Measurements from ENCODE around the gene MIPEP.

The MIPEP gene

DNA sequence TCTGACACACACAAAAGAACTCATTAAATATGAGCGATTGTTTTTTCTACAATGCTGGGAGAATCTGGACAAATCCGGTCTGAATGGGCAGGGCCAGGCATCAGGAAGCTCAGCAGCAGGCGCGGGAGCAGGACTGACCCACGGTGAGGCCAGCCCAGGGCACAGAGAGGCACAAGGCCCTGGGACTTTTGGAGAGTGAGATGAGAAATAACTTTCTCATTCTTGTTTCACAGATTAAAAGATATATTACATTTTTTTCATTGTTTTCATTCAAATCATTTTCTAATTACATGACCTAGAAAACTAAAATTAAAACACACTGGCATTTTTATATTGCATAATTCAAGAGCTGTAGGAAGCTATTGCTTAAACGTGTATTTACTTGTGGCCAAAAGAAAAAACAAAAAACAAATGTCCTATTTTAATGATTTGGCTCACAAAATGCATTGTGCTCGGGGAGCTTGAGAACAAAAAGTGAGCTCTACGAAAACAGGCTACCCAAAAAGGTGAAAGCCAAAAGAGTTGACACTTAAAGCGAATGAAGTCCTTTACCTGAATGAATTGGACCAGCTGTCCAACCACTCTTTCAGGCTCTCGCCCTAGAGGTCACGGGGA lies 185.8 kb downstream of the MIPEP start:
- no peak for DNase-seq

DNA sequence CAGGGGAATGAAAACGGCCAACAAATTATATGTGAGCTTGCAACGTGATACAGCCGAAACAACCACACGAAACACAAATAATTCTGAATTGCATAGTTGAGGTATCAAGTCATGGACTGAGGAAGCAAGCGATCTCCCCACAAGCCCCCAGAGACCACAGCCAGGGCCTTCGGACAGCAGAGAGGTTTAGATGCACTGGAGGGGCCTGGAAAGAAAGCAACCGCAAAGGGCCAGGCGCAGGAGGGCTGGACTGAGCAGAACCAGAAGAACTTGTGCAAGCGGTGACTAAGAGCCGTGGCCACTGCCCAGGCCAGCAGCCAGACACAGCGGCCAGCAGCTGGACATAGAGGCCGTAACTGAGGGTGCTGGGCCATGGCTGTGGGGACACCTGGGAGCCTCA lies 187.6 kb downstream of the MIPEP start:
- DNase-seq = no peak

DNA sequence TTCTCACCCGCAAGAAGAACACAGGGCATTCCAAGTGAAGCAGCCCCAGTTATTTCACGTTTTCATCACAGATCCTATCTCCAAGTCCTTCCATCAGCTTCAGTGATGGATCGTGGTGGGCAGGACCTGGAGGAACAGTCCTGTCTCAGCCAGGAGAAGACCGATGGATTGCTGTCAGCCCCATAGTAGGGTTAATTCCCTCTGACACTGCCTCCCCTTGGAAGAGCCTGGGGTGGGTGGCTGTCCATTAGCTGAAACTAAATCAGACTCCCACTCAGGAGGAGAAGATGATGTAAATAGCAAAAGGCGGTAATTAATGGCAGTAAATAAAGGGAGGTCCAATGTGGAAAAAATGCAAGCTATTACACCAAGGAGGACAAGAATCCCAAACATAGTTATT lies 188.0 kb downstream of the MIPEP start:
- DNase-seq = no peak

DNA sequence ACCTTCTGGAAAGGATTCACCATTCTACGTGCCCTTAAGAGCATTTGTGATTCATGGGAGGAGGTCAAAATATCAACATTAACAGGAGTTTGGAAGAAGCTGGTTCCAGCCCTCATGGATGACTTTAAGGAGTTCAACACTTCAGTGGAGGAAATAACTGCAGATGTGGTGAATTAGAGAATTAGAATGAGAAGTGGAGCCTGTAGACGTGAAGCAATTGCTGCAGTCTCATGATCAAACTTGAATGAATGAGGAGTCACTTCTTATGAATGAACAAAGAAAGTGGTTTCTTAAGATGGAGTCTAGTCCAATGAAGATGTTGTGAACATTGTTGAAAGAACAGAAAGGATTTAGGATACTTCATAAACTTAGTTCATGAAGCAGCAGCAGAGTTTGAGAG lies 189.9 kb downstream of the MIPEP start:
- DNase-seq = no peak

DNA sequence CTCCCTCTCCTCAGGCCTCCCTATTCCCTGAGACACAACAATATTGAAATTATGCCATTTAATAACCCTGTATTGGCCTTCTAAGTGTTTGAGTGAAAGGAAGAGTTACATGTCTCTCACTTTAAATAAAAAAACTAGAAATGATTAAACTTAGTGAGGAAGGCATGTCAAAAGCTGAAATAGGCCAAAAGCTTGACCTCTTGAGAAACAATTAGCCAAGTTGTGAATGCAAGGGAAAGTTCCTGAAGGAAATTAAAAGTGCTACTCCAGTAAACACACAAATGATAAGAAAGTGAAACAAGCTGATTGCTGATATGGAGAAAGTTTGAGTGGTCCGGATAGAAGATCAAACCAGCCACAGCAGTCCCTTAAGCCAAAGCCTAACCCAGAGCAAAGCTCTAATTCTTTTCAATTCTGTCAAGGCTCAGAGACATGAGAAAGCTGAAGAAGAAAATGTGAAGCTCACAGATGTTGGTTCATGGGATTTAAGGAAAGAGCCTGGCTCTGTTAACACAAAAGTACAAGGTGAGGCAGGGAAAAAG lies 191.4 kb downstream of the MIPEP start:
- DNase-seq = no peak

DNA sequence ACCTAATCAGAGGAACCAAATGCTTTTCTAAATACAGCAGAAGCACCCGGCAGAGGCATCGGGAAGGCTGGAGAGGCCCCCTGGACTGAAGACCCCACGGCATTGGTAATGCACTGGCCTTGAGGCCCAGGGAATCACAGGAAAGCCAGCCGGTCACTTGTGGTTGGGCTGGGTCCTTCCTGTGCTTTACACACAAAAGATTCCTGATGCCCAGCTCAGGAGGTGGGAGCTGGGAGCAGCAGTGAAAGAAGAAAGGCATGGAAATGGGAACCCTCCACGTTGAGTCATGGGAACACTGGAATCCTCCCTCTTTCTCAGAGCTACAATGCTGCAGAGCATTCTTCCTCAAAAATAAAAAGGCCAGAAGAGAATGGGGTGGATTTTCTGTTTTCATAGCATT lies 192.6 kb downstream of the MIPEP start:
- DNase-seq = no peak

DNA sequence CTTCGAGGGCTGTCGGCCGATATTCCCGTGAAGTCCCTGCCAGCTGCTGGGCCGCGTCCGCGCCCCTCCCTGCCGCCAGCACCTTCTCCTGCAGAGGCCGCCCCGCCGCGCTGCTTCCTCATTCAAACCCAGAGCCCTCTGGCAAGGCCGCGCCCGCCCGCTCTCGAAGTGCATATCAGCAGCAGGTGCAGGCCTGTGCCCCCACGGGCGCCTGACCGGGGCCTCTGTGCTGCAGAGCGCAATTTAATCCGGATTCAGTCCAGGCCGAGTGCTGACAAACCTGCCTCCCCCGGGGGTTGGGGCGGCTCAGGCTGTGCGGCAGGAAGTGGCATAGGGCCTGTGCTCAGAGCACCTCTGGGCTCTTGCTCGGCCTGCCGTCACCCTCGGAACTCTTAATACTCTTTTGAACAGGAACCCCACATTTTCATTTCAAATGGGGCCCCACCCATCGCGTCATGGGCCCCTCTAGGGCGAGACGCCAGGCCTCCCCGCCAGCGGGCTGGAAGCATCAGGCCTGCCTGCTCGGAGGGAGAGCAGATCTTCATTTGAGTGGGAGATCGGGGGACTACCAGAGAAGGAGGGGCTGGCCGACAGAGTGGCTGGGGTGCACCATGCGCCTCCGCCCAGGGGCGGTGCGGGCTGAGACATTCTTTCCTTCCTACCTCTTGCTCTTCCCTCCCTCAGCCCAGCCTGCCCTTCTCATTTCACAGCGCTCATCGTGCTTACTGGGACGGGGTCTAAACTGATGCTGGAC lies 193.3 kb downstream of the MIPEP start:
- peak; percentile 34 to 48 for DNase-seq

DNA sequence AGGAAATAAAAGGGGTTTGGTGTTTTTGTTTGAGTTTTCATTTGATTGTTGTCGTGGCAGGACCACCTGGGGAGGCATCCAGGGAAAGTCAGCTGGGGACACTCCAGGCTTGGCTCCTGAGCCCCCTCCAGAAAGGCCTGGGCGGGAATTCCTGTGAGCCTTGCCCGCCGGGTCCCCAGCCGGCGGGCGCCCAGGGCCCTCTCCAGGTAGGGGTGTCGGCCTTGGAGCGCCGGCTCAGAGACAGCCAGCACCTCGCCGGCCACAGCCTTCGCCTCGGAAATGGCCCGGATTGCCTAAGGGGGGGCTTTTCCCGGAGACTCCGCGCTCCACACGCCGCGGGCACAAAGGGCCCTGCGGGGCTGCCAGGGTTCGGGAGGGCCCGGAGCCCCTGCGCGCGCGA lies 194.0 kb downstream of the MIPEP start:
- no peak for DNase-seq

DNA sequence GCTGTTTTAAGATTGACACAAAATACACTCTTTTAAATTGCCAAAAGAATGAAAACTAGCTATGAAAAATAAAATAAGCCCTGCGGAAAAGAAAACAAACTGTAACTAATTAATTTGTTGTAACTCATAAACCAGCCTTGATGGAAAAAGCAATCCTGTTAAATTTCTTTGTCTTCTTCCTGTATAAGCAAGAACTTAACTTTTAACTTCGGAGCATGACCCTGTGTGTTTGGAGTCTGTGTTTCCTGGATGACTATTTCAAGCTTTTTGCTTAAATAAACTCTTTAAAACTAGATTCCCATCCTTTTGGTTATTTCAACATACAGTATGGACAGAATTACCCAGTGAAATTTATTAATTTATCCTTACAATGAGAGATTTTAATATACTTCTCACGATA lies 196.4 kb downstream of the MIPEP start:
- no peak for DNase-seq

DNA sequence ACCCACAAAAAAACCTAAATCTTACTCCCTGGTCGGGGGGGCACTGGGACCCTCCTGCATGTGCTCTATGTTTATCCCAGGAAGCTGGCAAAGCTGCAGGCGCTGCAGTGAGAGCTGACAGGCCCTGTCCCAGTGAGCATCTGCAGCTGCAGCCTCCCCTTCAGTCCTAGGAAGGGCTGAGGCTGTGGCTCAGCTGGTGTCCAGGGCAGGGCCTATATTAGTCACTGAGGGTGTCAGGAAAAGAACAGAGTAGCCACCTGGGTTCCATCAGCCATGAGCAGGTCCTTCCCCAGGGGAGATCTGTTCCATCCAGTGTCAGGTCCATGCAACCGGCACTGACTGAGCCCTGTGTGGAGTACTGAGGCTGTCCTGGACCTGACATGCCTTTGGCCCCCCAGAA lies 198.5 kb downstream of the MIPEP start:
- DNase-seq = no peak

DNA sequence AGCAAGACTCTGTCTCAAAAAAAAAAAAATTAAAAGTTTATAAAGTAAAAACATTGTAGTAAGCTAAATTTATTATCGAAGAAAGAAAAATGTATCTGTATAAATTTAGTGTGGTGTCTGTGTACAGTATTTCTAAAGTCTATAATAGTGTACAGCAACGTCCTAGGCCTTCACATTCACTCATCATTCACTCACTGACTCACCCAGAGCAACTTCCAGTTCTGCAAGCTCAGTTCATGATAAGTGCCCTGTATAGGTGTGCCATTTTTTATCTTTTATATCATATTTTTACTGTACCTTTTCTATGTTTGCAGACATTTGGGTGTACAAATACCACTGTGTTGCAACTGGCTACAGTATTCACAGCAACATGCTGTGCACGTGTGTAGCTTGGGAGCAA lies 200.9 kb downstream of the MIPEP start:
- DNase-seq = no peak

DNA sequence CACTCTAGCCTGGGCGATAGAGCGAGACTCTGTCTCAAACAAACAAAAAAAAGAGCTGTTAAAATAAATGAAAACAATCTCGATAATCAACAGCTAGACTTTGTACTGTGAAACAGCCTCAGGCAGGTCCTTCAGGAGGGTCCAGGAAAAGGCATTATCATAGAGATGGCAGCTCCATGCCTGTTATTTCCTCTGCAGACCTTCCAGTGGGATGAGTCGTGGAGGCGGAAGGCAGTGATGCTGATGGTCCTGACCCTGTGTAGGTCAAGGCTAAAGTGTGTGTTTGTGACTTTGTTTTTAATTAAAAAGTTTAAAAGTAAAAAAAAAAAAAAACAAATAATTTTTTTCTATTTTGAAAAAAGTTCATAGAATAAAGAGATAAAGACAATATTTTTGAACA lies 201.6 kb downstream of the MIPEP start:
- no peak for DNase-seq

DNA sequence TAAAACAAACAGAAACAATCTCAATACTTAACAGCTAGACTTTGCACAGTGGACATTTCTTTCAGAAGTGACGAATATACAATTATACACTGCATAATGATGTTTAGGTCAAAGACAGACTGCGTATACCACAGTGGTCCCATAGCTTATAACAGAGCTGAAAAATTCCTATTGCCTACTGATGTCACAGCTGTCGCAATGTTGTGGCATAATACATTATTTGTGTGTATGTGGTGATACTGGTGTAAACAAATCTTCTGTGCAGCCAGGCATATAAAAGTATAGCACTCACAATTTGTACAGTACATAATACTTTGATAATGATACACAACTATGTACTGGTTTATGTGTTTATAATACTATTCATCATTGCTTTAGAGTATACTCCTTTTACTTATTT lies 202.3 kb downstream of the MIPEP start:
- no peak for DNase-seq

DNA sequence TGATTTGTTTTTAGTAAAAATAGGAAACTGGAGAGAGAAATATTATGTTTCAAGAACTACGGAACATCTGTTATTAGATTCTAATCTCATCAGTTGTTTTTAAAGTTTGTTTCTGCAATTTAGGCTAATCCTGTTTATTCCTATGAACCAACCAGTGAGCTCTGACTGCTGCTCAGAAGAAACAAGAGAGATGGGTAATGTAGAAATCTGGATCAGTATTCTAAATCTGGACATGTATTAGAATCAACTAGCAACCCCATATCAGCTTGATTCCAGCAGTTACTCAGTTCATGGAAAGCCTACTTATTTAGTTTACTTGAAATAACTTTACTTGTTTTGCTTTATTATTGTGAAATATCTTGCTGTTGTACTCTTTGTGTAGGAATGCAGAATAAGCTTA lies 203.8 kb downstream of the MIPEP start:
- no peak for DNase-seq

DNA sequence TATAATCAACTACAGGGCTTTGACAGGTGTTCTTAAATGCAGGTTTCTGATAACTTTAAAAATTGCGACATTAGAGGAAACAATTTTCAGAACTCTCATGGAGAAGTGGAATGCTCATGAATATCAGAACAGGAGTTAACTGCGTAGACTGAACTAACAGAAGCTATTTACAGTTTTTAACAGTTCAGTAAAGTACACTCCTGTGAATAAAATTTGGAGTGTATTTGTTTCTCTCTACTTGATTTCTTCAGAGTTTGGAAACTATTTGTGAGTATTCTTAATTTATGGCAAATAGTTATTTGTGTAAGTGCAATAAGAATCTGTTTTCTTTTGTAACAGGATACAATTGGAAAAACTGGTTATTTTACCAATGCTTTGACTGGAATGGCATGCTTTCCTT lies 204.6 kb downstream of the MIPEP start:
- no peak for DNase-seq

DNA sequence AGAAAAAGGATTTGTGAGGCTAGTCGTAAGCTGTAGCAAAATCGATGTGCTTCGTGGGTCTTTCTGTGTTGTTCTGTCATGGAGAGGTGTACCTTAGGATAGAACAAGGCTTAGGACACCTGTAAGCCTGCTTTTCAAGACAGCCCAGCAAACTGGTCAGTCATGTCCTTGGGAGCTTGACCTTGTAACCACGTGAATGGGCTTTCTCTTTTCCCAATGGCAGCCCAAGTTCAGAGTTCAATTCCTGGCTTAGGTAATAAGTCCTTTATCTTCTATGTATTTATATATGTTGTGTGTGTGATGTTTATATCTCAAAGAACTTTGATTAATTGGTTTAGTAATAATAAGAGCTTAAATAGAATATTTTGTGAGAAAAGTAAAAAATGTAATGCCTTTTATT lies 206.1 kb downstream of the MIPEP start:
- no peak for DNase-seq

DNA sequence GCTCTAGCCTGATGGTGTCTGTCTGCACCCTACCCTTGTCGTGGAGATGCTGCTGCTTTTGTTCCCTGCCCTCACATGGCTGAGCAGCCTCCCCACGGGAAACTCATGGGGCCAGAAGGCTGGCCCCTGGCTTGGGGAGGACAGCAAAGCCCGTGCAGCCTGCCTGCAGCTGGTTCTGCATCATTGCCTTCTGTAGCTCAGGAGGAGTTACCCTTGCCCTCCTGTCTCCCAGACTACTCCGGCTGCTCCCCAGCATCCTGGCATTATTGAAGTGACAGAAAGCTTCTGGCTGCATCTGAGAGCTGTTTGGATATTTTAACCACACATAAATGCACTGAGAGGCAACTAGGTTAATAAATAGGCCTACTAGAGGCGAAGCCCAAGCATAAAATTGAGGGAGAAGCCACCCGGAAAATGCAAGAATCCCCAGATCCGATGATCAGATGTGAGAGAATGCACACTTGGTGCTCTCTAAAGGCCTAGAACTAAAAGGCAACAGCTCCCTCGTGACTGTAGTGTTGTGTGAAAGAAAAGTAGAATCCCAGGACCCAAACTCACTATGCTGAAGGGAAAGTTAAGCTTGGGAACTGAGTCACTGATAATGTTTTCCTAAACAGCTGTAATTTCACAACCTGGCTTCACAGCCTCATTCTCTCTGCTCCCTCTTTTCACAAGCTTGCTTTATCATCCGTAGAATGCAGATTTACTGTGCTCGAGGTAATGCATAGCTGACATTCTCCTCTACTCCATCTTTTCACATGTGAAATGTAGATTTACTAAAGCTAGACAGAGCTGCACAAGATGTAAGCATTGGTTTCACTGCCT lies 208.1 kb downstream of the MIPEP start:
- DNase-seq = no peak

All from stimulated activated CD4-positive, alpha-beta T cell treated with anti-CD3 and anti-CD28 coated beads, Interleukin-2, amount 100 ng/mL, for 48 hours (primary cell).